NCI-H82 treated with DMSO at 0.1 percent for 48 hours (cell line): Measurements from ENCODE around the gene CLIP1.
"Not testable (repeated sequence)": the region's sequence is repeated elsewhere in the genome, so short reads cannot be mapped to it uniquely, and the experiment has no call there.

Experiments used
- DNase-seq: peaks from one replicate; lab custom pipeline; 2025; ENCODE audit not compliant: unreplicated experiment; lab: John Stamatoyannopoulos, UW

The CLIP1 gene

DNA sequence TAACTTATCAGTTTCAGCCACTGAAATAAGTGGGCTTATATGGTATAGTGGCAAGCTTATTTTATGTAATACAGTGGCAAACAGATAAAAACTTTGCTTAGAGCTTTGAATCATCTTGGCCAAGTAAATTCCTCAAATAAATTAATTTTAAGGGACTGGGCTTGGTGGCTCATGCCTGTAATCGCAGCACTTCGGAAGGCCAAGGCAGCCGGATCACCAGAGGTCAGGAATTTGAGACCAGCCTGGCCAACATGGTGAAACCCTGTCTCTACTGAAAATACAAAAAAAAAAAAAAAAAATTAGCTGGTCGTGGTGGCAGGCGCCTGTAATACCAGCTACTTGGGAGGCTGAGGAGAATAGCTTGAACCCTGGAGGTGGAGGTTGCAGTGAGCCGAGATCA, 24.5 kb downstream of the CLIP1 start:
- DNase-seq: not testable (repeated sequence)

DNA sequence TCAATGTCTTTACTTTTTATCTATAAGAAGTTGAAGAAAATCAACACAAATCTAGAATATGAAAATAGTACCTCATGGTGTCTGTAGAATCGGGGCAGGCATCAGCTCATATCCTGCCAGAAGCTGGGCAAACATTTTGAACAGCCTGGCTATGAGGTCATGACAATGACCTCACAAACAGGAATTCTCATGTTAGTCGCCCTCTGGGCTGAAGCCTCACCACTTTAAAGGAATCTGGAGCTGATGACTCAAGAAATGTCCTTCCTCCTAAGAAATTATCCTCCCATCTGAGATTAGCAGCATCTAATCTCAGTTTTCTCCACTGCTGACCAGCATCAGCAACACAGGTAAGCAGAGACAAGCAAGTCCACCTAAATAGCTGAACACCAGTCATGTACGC, 27.1 kb downstream of the CLIP1 start:
- DNase-seq: no peak

- no peak for DNase-seq
These were observed 27.8 kb downstream of the CLIP1 start for GRCh38 chr12:122394626-122395194.

GRCh38 chr12:122393817-122394216, 28.7 kb downstream of the CLIP1 start:
- DNase-seq: no peak

DNA sequence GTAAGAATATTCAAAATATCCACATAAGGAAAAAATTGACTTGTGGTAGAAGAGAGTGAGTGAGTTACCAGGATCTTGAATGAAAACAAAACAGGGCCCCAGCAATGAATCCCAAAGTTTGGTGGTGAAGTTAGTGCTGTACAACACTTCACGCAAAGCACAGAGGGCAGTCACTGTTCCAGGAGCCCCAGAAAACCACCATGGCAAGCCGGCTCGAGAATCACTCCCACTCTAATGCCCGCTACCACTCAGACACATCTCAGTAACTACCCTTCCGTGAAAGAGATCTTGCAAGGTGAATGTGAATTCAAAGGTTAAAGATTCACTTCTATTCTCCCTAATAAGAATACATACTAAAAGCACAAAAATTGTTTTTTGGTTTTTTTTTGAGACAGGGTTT, 30.1 kb downstream of the CLIP1 start:
- DNase-seq: no peak

GRCh38 chr12:122389677-122390076, 32.8 kb downstream of the CLIP1 start:
- no peak for DNase-seq

GRCh38 chr12:122387887-122388286, 34.6 kb downstream of the CLIP1 start:
- no peak for DNase-seq

DNA sequence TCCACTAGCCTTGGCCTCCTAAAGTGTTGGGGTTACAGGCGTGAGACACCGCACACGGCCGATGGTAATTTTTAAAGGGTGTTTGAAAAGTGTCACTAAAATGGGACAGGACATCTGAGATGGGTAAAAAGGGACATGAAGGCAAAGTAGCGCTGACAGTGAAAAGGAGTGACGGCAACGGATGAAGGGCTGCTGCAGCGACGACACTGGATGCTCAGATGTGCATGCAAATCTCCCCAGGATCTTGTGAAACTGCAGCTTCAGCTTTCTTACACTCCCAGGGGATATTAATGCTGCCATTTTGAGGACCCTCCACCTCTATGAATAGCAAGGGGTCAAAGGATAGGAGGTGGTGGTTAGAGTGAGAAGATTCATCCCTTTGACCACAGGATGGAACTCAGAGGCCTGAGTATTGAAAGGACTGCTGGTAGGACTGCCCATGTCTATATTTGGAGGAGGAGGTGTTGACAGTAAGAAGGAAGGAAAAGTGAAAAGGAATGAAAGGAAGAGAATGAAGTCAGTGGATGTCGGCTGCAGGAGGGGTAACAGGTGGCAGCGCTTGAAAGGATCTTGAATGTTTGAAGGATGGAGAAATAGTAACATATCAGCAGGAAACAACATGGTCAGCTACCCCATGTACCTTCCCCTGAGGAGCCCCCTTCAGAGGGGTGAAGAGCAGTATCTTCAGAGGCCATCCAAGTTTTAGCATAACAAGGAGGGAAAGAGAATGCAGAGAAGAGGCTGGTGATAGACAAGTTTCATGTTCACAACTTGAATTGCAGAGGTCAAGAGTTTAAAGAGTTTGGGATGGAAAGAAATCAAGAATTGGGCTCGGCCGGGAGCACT, 37.1 kb downstream of the CLIP1 start:
- DNase-seq: no peak

- no peak for DNase-seq
These were observed 39.5 kb downstream of the CLIP1 start for GRCh38 chr12:122382919-122383350.

DNA sequence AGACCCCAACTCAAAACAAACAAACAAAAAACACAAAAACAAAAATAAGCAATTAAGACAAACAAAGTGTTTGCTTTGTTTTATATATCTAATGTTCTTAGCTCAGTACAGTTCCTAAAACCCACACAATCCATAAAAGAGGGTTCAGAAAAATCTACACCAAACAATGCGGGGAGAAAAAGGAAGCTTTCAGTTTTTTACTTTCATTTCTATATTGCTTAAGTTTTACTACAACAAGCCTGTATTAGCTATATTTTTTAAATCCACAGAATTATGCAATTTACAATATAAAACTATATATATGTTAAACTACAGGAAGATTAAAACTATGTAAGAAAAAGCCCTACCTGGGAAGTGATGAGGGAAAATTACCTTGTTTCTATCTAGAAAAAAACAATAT, 41.4 kb downstream of the CLIP1 start:
- no peak for DNase-seq

DNA sequence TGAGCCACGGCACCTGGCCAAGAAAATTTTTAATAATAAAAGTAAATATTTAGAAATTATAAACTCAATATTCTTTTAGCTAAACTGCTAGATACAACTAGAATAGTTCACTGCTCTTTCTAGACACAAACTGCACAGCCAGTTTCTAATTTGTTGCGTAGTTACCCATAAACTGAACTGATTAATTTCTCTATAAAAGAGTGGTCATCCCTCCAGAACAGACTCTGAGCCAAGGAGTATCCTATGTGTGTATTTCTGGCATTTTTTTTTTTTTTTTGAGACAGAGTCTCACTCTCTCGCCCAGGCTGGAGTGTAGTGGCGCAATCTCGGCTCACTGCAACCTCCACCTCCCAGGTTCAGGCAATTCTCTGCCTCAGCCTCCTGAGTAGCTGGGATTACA, 45.7 kb downstream of the CLIP1 start:
- DNase-seq: not testable (repeated sequence)

DNA sequence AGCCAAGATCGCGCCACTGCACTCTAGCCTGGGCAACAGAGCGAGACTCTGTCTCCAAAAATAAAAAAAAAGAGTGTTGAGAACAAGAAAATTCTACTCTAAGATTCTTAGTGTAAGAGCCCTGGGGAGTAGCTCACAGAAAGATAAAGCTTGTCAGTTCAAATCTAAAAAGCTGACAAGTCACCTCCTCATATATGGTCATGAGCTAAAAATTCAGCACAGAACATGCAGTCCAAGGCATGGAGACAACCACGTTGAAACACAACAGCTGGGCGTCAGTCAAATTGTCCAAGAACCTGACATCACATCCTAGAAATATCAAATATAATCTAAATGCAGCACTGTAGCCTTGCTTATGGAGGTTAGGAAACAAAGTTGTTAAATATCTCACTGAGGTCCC, 47.8 kb downstream of the CLIP1 start:
- no peak for DNase-seq

GRCh38 chr12:122371475-122372045, 50.9 kb downstream of the CLIP1 start:
- no peak for DNase-seq

GRCh38 chr12:122368361-122369073, 54.0 kb downstream of the CLIP1 start:
- no peak for DNase-seq

GRCh38 chr12:122367632-122368031, 54.8 kb downstream of the CLIP1 start:
- DNase-seq: not testable (repeated sequence)

DNA sequence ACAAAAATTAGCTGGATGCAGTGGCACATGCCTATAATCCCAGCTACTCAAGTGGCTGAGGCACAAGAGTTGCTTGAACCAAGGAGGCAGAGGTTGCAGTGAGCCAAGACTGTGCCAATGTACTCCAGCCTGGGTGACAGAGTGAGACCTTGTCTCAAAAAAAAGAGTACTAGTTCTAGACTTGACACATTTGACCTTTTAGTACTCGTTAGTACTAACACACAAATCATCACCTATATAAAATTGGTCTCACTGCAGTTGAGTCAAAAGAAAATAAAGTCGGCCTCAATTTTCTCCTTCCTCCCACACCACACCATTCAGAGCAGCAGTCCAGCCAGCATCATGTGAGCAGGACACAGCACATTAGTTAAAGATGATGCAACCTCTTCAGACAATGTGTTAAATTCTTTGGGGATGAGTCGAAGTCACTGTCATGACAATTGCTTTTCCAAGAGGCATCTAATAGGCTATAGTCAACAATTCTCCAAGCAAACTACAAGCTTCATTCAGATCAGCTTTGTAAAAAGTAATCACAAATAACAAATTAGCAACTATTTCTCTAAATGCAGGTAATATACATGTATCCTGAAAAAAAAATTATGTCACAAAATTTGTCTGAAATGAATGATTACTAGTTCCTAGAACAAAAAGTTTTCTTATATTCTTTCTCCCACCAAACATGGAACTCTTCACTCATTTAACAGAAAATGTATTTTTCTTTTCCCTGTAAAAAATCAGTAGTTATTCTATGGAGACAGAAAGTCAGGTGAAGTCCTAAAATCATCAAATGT, 55.6 kb downstream of the CLIP1 start:
- DNase-seq: no peak

DNA sequence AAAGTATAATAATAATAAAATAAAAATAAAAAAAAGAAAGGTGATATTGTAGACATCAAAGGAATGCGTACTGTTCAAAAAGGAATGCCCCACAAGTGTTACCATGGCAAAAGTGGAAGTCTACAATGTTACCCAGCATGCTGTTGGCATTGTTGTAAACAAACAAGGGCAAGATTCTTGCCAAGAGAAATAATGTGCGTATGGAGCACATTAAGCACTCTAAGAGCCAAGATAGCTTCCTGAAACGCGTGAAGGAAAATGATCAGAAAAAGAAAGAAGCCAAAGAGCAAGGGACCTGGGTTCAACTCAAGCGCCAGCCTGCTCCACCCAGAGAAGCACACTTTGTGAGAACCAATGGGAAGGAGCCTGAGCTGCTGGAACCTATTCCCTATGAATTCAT, 57.2 kb downstream of the CLIP1 start:
- DNase-seq: not testable (repeated sequence)

DNA sequence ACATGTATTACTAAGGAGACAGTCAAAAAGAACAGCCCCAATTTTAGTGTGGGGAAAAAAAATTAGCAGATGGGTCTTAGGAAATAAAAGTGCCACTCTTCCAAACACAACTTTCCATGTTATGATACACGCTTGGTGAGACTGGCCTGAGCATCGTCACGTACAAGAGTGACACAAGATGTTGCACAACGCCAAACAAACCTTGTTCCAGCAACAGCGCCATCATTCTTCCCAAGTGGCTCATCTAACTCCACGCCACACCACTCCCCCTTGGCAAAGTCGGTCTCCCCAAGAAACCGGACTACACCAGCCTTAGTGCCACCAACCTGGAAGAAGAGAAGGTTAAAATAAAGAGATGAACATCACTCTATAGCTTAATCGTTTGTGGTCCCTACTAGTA, 58.7 kb downstream of the CLIP1 start:
- no peak for DNase-seq

GRCh38 chr12:122362755-122363154, 59.7 kb downstream of the CLIP1 start:
- no peak for DNase-seq

- DNase-seq: not testable (repeated sequence)
These were observed 64.1 kb downstream of the CLIP1 start for GRCh38 chr12:122358403-122358802.

- DNase-seq: not testable (repeated sequence)
These were observed 64.9 kb downstream of the CLIP1 start for GRCh38 chr12:122357536-122357935.
